ENCODE results near the gene COL4A2. TPM values are rescaled to one million over a fixed set of nuclear protein-coding genes. Genes with fewer than 3 reads are reported as not detected.

The COL4A2 gene
- total RNA-seq, 1 donor from 2014 or later, result not detected

DNA sequence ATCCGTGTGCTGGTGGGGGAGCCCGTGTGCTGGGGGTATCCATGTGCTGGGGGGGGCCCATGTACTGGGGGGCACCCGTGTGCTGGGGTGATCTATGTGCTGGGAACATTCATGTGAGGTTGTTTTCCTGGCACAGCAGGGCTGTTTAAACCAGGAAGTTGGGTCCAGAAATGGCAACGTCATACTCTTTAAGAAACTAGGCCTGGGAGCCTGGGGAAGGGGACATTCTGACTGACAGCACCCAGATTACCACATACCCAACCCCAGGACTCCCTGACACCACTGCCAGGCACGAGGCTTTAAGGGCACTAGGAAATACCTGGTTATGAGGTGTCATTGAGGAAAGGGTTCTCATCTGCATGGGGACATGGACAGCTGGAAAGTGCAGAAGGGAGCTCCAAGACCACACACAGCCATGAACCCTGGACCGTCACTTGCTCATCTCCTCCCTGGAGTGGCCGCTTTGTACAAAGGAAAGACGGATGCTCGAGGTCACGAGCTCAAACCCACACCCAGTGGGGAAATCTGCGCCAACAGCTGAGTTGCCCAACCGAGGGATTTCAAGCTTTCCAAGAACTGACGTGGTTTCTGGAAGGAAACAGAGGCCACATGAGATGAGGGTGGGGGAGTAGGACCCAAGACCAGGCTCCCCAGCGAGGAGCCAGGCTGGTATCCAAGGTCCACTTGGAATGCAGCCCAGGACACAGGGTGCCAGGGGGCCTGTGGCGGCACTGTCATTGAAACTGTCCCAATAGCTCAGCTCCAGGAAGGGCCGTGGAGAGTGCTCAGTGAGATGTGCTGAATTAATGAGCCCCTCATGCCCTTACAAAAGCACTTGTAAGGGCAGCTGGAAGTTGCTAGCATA is 213.6 kb downstream of the COL4A2 start:
- Mint-ChIP-seq H3K27ac (no peak overlapping the region), H3K27me3 (no peaks in the 10 kb centered on the region), H3K9me3 (no peaks in the 10 kb centered on the region), H3K36me3 (ENCODE audit: low read depth) (peaks cover 2% of the 10 kb centered on the region), H3K4me1 (peaks cover 20% of the 10 kb centered on the region), H3K4me3 (no peak overlapping the region)
- CTCF ChIA-PET, result no interaction called here
- no peak for ATAC-seq (ENCODE audit: low read depth)
- TF ChIP-seq, protein P1, sequence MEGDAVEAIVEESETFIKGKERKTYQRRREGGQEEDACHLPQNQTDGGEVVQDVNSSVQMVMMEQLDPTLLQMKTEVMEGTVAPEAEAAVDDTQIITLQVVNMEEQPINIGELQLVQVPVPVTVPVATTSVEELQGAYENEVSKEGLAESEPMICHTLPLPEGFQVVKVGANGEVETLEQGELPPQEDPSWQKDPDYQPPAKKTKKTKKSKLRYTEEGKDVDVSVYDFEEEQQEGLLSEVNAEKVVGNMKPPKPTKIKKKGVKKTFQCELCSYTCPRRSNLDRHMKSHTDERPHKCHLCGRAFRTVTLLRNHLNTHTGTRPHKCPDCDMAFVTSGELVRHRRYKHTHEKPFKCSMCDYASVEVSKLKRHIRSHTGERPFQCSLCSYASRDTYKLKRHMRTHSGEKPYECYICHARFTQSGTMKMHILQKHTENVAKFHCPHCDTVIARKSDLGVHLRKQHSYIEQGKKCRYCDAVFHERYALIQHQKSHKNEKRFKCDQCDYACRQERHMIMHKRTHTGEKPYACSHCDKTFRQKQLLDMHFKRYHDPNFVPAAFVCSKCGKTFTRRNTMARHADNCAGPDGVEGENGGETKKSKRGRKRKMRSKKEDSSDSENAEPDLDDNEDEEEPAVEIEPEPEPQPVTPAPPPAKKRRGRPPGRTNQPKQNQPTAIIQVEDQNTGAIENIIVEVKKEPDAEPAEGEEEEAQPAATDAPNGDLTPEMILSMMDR (IDR thresholded peaks at IDR 0.05), result no peak
- intact Hi-C loops (cut with micrococcal nuclease), result loop anchor here (5.0 kb wide), 1 partner anchor 48 kb away; no protein-coding TSS in a partner anchor
- DNase-seq, result no peak
- POLR2A ChIA-PET, result no interaction called here

DNA sequence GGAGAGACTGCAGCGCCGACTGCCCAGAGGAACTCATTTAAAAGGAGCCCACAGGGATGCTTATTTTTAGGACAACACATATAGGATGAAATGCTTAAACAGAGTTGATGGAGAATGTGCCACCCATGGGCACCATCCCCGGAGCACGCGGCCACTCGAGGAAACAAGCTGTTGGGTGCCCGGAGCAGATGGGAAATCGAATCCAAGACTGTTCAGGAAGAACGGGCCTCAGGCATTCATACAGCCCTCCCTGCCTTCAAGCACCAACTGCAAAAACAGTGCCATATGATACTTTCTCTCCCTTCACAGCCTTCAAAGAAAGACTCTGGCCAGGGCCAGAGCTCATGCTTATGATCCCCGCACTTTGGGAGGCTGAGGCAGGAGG is 214.2 kb downstream of the COL4A2 start:
- ChIA-PET CTCF (interaction anchor here (1.4 kb wide), 1 partner anchor 66 kb away, joined by 4 read pairs; no protein-coding TSS in a partner anchor), POLR2A (no interaction called here)
- ATAC-seq (ENCODE audit: low read depth) (no peak), DNase-seq (no peak)
- H3K4me1 Mint-ChIP-seq, result peaks cover 27% of the 10 kb centered on the region
- peaks cover 2% of the 10 kb centered on the region for H3K36me3 Mint-ChIP-seq (ENCODE audit: low read depth)
- no peak overlapping the region for H3K4me3 Mint-ChIP-seq
- no peaks in the 10 kb centered on the region for H3K27me3 Mint-ChIP-seq
- intact Hi-C loops (cut with micrococcal nuclease), result loop anchor here (5.0 kb wide), 1 partner anchor 49 kb away; no protein-coding TSS in a partner anchor
- TF ChIP-seq, protein P1 (IDR thresholded peaks at IDR 0.05), result no peak
- H3K27ac Mint-ChIP-seq, result no peak overlapping the region
- no peaks in the 10 kb centered on the region for H3K9me3 Mint-ChIP-seq

DNA sequence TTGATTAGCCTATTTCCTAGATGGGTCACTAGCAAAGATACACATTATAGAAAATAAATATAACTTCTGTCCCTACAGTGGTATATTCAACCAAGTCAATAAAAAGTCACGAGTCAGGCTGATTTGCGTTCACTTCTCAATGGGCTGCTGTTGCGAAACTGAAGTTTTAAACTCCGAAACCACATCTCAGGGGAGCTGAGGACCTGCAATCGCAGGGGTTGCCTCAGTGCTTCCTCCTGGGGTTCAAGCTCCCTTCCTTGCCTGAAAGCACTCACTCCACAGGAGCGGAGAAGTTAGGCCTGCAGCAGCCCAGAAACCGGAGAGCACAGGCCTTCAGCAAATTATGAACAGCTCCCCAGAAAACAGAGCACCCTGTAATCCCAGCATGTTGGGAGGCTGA is 214.9 kb downstream of the COL4A2 start:
- CTCF ChIA-PET, result interaction anchor here (1.4 kb wide), 1 partner anchor 66 kb away, joined by 4 read pairs; no protein-coding TSS in a partner anchor
- Mint-ChIP-seq H3K4me3 (no peak overlapping the region), H3K27ac (no peak overlapping the region), H3K27me3 (no peaks in the 10 kb centered on the region), H3K9me3 (no peaks in the 10 kb centered on the region), H3K4me1 (peaks cover 31% of the 10 kb centered on the region), H3K36me3 (ENCODE audit: low read depth) (peaks cover 2% of the 10 kb centered on the region)
- intact Hi-C loops (cut with micrococcal nuclease), result loop anchor here (5.0 kb wide), 1 partner anchor 50 kb away; no protein-coding TSS in a partner anchor
- ATAC-seq (ENCODE audit: low read depth), result no peak
- TF ChIP-seq, protein P1 (IDR thresholded peaks at IDR 0.05), result no peak
- POLR2A ChIA-PET, result no interaction called here
- no peak for DNase-seq

DNA sequence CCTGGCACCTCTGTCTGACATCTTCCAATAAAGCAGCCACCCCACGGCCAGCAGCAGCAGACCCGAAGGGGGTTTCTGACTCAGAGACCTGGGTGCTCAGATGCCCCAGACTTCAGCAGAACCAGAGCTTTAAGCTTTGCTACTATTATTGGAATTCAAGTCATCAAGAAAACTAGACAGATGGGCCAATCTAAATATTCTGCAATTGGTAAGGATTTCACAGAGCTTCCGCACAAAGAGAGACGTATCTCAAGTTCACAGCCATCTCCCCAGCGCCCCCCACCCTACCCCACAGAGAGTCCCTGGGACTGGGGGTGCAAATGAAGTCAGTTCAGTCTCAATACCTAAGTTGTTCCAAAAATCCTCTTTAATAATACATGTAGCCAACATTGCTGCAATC is 215.6 kb downstream of the COL4A2 start:
- no peaks in the 10 kb centered on the region for H3K9me3 Mint-ChIP-seq
- H3K4me3 Mint-ChIP-seq, result no peak overlapping the region
- no peaks in the 10 kb centered on the region for H3K27me3 Mint-ChIP-seq
- ChIA-PET POLR2A (no interaction called here), CTCF (no interaction called here)
- H3K36me3 Mint-ChIP-seq (ENCODE audit: low read depth), result peaks cover 2% of the 10 kb centered on the region
- TF ChIP-seq, protein P1 (IDR thresholded peaks at IDR 0.05), result no peak
- no peak for DNase-seq
- peaks cover 31% of the 10 kb centered on the region for H3K4me1 Mint-ChIP-seq
- H3K27ac Mint-ChIP-seq, result no peak overlapping the region
- ATAC-seq (ENCODE audit: low read depth), result no peak
- intact Hi-C loops (cut with micrococcal nuclease), result loop anchor here (5.0 kb wide), 1 partner anchor 50 kb away; no protein-coding TSS in a partner anchor

DNA sequence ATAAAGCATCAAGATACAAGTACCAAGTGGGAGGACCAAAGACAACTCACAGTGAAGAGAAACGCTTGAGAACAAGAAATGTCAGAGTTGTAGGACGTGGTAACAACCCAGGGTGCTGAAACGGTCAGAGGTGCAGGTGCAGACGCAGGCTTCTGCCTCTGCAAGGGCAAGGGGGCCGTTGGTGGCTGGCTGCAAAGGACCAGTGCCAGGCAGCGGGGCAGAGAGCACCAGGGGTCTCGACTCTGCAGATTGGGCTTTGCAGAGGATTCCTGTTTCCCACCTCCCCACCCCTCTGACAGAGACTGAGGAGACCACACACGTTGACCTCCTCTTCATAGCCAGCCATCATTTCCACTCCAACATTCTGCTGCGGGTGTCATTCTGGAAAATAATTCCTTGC is 216.1 kb downstream of the COL4A2 start:
- ChIA-PET CTCF (no interaction called here), POLR2A (no interaction called here)
- H3K27ac Mint-ChIP-seq, result no peak overlapping the region
- no peaks in the 10 kb centered on the region for H3K9me3 Mint-ChIP-seq
- DNase-seq, result no peak
- H3K4me1 Mint-ChIP-seq, result peaks cover 31% of the 10 kb centered on the region
- H3K4me3 Mint-ChIP-seq, result no peak overlapping the region
- ATAC-seq (ENCODE audit: low read depth), result no peak
- TF ChIP-seq, protein P1 (IDR thresholded peaks at IDR 0.05), result no peak
- H3K27me3 Mint-ChIP-seq, result no peaks in the 10 kb centered on the region
- intact Hi-C loops (cut with micrococcal nuclease), result loop anchor here (5.0 kb wide), 1 partner anchor 51 kb away; no protein-coding TSS in a partner anchor
- peaks cover 2% of the 10 kb centered on the region for H3K36me3 Mint-ChIP-seq (ENCODE audit: low read depth)
